IPS-15b (cell line): Measurements from ENCODE around the gene OR2D3.
"Not testable (repeated sequence)": the region's sequence is repeated elsewhere in the genome, so short reads cannot be mapped to it uniquely, and the experiment has no call there.

ENCODE experiments used
- H3K27me3 ChIP-seq: one replicate; pipeline ENCODE4 v1.6.1; 2013; ENCODE audit warnings: low read length; ENCODE audit not compliant: control insufficient read depth, insufficient read depth
- H3K36me3 ChIP-seq: one replicate; pipeline ENCODE4 v1.6.1; 2013; ENCODE audit warnings: low read length; ENCODE audit not compliant: control insufficient read depth, insufficient read depth
- H3K4me1 ChIP-seq: one replicate; pipeline ENCODE4 v1.6.1; 2013; ENCODE audit warnings: mild to moderate bottlenecking, low read length; ENCODE audit not compliant: control insufficient read depth, insufficient read depth
- H3K4me3 ChIP-seq: one replicate; pipeline ENCODE4 v1.5.1; 2013; ENCODE audit warnings: low read depth, low read length
- H3K9ac ChIP-seq: one replicate; pipeline ENCODE4 v1.6.1; 2013; ENCODE audit warnings: low read depth, mild to moderate bottlenecking, low read length
- H3K9me3 ChIP-seq: one replicate; pipeline ENCODE4 v1.6.1; 2013; ENCODE audit warnings: mild to moderate bottlenecking, low read length; ENCODE audit not compliant: control insufficient read depth, insufficient read depth

The OR2D3 gene

DNA sequence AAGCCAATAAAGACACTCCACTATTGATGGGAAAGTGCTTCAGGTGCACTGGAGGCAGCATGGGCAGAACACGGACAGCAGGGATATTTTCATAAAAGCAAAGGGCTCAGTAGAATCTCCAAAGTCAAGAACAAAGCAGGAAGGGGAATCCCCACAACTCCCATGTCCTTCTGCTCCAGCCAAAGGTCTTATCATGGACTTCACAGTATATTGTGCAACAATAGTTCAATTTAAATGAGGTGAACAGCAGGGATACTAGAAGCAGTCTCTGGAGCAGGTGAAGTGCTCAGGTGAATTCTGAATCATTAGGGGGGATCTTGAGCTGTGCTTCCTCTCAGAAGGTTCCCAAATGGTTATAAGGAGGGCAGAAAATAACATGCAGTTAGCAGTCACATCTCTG, 21.9 kb upstream of the OR2D3 start:
- Histone ChIP-seq H3K9me3 (no peaks in the 10 kb centered on the region), H3K36me3 (no peaks in the 10 kb centered on the region), H3K27me3 (no peaks in the 10 kb centered on the region), H3K4me3 (no peak overlapping the region), H3K9ac (no peak overlapping the region), H3K4me1 (no peaks in the 10 kb centered on the region)

DNA sequence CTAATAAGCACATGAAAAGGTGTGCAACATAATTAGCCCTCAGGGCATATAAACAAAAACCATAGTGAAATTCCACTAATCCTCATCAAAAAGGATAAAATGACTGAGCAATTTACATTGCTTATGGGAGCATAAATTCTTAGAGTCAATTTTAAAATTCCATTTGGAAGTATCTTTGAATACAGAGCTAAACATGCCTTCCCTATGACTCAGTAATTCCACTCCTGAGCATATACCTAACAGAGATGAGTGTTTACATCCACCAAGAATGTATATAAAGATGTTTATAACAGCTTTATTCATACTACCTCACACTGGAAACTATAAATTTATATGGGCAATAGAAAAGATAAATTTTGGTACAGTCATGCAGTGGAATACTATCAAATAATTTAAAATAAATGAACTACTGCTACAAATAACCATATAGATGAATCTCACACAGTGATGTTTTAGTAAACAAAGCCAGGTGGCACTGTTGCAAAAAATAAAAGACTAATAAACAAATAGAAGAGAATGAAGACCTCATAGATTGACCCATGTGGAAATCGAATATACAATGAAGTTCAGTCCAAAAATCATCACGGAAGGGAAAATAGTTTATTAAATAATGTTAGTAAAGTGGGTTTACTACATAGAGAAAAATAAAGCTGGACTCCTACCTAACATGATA, 20.3 kb upstream of the OR2D3 start:
- Histone ChIP-seq H3K9me3 (no peaks in the 10 kb centered on the region), H3K4me1 (no peaks in the 10 kb centered on the region), H3K9ac (no peak overlapping the region), H3K36me3 (no peaks in the 10 kb centered on the region), H3K27me3 (no peaks in the 10 kb centered on the region), H3K4me3 (no peak overlapping the region)

DNA sequence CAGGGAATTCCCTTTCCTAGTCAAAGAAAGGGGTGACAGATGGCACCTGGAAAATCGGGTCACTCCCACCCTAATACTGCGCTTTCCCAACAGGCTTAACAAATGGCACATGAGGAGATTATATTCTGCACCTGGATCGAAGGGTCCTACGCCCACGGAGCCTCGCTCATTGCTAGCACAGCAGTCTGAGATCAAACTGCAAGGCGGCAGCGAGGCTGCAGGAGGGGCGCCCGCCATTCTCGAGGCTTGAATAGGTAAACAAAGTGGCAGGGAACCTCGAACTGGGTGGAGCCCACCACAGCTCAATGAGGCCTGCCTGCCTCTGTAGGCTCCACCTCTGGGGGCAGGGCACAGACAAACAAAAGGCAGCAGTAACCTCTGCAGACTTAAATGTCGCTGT, 16.0 kb upstream of the OR2D3 start:
- H3K36me3 ChIP-seq, H3K4me1 ChIP-seq, H3K9me3 ChIP-seq: not testable (repeated sequence)

DNA sequence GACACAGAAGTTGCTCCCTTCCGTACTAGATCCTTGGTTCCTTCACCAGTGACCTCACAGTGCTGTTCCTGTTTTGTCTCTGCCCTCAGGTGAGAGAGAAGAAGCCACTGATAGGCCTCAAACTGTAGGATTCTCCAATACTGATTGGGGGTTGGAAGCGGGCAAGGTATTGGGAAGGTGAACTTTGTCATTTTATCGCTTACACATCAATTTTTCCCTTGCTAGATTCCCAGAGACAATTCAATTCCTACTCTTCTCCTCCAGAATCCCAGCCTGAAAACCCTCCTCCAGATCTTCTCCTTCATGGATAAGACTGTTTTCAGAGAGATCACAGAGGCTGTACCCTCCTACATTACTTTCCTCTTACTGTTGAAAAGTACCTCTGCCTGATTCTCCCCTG, 9.4 kb upstream of the OR2D3 start:
- H3K9me3 ChIP-seq = no peaks in the 10 kb centered on the region
- H3K27me3 ChIP-seq = no peaks in the 10 kb centered on the region
- no peak overlapping the region for H3K9ac ChIP-seq
- no peaks in the 10 kb centered on the region for H3K4me1 ChIP-seq
- no peaks in the 10 kb centered on the region for H3K36me3 ChIP-seq
- no peak overlapping the region for H3K4me3 ChIP-seq

More for the DNA sequence above, 16.0 kb upstream of the OR2D3 start:
- H3K27me3 ChIP-seq, H3K9ac ChIP-seq, H3K4me3 ChIP-seq: not testable (repeated sequence)

DNA sequence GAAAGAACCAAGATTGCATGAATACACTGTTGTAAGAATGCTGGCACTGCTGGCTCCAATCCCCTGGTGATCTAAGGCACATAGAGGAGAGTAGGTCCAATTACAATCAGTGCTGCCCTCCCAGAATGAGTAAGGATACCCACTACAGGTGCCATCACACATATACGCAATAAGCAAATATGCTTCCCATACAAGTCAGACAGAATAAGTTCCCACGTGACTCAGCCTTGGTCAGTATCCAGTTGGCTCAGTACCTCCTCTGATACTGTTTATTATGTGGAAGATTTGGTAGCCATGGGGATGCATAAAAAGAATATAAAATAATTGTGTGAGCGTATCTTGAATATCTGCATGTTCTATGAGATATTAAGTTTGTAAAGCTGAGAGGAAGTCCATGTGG, 8.9 kb upstream of the OR2D3 start:
- Histone ChIP-seq H3K4me1 (no peaks in the 10 kb centered on the region), H3K27me3 (no peaks in the 10 kb centered on the region), H3K36me3 (no peaks in the 10 kb centered on the region), H3K9me3 (no peaks in the 10 kb centered on the region), H3K9ac (no peak overlapping the region), H3K4me3 (no peak overlapping the region)

DNA sequence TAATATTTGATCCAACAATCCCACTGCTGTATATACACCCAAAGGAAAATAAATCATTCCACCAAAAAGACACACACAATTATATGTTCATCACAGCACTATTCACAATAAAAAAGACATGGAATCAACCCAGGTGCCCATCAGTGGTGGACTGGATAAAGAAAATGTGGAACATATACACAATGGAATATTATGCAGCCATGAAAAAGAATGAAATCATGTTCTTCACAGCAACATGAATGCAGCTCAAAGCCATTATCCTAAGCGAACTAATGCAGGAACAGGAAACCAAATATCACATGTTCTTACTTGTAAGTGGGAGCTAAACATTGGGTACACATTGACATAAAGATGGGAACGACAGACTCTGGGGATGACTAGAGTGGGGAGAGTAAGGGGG, 1.1 kb upstream of the OR2D3 start:
- H3K27me3 ChIP-seq = no peaks in the 10 kb centered on the region
- no peaks in the 10 kb centered on the region for H3K9me3 ChIP-seq
- H3K9ac ChIP-seq = no peak overlapping the region
- H3K4me3 ChIP-seq = no peak overlapping the region
- H3K36me3 ChIP-seq = no peaks in the 10 kb centered on the region
- no peaks in the 10 kb centered on the region for H3K4me1 ChIP-seq

DNA sequence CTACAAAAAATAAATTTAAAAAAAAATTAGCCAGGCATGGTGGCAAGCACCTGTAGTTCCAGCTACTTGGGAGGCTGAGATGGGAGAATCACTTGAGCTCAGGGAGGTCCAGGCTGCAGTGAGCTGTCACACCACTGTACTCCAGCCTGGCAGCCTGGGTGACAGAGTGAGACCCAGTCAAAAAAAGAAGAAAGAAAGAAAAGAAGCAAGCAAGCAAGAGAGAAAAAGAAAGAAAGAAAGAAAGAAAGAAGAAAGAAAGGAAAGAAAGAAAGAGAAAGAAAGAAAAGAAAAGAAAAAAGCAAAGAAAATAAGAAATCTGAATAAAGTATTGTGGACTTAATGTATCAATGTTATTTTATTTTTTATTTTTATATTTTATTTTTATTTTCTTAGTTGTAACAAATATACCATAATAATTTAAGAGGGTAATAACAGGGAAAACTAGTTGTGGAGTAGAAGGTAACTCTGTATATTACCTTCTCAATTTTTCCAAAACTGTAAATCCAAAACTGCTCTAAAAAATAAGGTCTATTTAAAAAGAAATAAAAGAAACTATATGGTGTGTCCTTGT, 4.3 kb downstream of the OR2D3 start:
- H3K27me3 ChIP-seq = no peaks in the 10 kb centered on the region
- H3K4me3 ChIP-seq = peak overlapping the region; percentile 93
- no peak overlapping the region for H3K9ac ChIP-seq
- H3K36me3 ChIP-seq = no peaks in the 10 kb centered on the region
- peaks cover 2% of the 10 kb centered on the region for H3K4me1 ChIP-seq
- no peaks in the 10 kb centered on the region for H3K9me3 ChIP-seq

DNA sequence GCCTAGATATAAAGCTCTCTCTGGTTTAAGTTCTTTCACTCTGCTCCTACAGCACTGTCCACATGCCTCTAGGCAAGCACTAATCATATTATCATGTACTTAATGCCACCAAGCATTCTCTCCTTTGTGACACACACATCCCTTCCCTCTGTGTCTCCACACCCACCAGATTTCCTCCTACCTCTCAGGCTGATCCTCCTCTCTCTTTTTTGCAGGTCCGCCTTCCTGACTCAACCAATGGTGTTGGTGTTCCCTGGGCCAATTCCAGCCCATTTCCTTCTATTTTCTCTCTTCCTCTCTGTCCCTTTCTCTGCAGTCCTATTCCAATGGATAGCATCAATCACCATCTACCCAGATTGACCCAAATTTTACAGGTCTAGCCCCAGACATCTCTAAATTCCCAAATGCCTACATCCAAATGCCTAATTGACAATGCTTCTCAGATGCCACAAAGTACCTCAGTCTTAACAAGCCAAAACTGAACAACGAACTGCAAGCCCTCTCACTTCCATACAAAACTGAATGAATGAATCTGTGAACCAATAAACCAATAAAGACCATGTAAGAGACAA, 4.9 kb downstream of the OR2D3 start:
- H3K9me3 ChIP-seq = no peaks in the 10 kb centered on the region
- peaks cover 2% of the 10 kb centered on the region for H3K4me1 ChIP-seq
- no peak overlapping the region for H3K9ac ChIP-seq
- no peaks in the 10 kb centered on the region for H3K27me3 ChIP-seq
- no peaks in the 10 kb centered on the region for H3K36me3 ChIP-seq
- peak overlapping the region; percentile 93 for H3K4me3 ChIP-seq

DNA sequence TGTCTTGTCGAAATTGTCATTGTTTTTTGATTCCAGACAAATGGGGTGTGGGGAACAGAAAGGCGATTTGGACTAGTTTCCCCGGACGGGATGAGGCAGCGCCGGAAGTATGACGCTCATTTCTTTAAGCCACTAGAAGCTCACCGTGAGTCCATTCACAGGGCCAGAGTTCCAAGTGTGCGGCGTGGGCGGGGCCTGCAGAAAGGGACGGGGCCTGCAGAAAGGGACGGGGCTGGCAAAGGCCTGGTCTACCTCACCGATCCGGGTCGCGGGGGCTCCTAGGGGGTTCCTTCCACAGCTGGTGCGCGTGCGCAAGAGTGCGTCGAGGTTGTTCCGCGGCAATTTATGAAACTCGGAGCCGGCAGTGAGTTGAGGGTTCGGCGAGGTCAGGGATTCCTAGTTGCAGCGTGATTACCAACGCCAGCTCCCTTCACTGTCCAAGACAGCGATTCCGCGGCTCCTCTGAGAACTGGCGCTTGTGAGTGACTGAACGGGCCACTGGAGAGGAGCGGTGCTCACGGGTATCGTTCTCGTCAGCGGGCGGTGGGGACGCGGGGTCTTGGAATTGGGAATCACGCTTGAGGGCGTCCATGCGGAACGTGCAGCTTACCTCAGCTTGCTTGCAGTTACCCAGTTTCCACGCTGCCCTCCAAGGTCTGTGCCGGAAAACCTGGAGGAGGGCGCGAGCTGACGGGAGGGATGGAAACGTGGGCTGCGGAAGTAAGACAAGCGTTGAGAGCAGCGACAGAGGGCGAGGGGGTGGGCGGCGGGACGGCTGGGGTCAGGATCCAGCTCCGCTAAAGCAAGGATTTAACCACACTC, 5.6 kb downstream of the OR2D3 start, which contains the start of gene ZNF215:
TSS of gene ZNF215 (plus strand) at position 219 of the 822 bp plus-strand sequence. CDS start 5,847 bp downstream, outside the sequence.
- H3K9me3 ChIP-seq = no peaks in the 10 kb centered on the region
- H3K4me1 ChIP-seq = peaks cover 2% of the 10 kb centered on the region
- H3K9ac ChIP-seq = peak within 1 kb of the TSS; percentile 86
- no peaks in the 10 kb centered on the region for H3K36me3 ChIP-seq
- H3K27me3 ChIP-seq = no peaks in the 10 kb centered on the region
- peak within 1 kb of the TSS; percentile 93 for H3K4me3 ChIP-seq

DNA sequence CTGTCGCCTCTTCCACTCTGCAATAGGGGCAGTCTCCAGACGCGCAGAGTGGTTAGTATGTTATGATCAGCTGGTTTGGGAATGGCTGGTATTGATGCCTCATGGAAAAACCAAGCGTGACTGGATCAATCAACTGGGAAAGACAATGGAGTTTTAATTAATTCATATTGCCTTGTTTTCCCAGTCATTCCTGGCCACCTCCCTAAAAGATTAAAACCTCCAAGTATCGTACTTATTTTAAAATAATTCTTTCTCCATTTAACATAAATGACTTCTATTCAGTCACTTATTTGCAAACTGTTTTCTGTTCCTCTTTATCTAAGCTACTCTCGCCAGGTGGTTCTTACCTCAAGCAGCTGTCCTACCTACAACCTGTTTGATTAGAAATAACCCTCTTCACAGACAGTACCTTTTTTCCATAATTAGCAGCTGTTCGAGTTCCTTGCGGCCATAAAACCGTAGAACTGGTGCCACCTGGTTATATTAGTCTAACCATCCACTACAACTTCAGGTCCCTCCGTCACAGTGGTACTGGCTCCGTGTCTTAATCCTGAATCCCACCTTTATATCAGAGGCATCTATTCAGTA, 6.3 kb downstream of the OR2D3 start:
- Histone ChIP-seq H3K9me3 (no peaks in the 10 kb centered on the region), H3K9ac (peak overlapping the region; percentile 86), H3K27me3 (no peaks in the 10 kb centered on the region), H3K4me1 (peaks cover 2% of the 10 kb centered on the region), H3K36me3 (peaks cover 1% of the 10 kb centered on the region), H3K4me3 (peak overlapping the region; percentile 93)

DNA sequence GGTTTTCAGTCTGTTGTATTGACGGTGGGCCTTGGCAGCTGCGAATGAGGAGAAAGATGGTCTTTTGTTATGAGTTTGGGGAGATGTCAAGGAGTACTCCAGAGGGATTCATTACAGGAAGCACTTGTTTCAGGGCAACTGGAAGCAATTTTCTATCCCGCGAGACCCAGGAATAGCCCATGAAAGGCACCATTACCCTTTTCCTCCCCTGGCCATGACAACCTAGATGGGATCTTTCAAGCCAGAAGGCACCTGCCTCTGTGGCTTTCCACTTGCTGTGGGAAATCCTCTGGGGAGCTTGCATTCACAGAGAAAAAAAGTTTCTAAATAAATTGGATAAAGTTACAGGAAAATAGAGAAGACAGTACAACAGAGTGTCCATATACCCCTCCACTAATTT, 8.1 kb downstream of the OR2D3 start:
- Histone ChIP-seq H3K4me1 (peaks cover 2% of the 10 kb centered on the region), H3K9ac (no peak overlapping the region)

More for the DNA sequence above, 8.1 kb downstream of the OR2D3 start:
- Histone ChIP-seq H3K4me3 (no peak overlapping the region), H3K27me3 (no peaks in the 10 kb centered on the region), H3K36me3 (peaks cover 3% of the 10 kb centered on the region), H3K9me3 (no peaks in the 10 kb centered on the region)
